GM19025 (cell line): ENCODE measurements around the gene TMEM108.
"Not testable (repeated sequence)": the region's sequence is repeated elsewhere in the genome, so short reads cannot be mapped to it uniquely, and the experiment has no call there.

Experiments used
- ATAC-seq: cut with Tn5 transposase; IDR thresholded peaks from one replicate; pipeline ENCODE4 v1.9.1; 2021; ENCODE audit warnings: mild to moderate bottlenecking, low read depth, moderate library complexity; ENCODE audit not compliant: unreplicated experiment

The TMEM108 gene

DNA sequence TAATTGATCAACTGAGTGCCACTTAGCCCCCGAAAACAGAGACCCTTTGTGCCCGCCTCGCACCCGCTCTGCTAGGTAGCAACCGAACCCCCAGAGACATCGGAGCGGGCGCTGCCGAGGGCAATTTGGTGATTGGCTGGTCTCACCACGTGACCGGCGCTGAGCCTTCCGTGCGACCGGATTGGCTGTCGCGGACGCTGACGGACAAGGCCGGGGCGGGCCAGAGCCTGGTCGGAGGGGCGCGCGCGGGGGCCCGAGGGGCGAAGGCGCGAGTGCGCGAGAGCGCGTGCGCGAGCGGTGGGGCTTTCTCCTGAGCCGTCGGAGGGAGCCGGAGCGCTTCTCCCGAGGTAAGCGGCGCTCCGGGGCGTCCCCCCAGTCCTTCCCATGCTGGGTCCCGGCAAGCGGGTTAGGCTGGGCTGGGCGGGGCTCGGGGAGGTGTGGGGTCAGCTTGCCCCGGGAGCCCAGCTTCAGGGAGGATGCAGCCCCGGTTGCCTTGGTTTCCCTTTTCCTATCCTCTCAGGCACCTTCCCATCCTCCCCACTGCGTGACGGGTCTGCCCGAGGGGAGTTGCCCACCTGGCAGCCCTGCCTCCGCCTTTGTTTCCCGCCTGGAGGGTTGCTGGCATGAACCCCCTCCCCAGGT, at the start of gene TMEM108:
Gene TMEM108 (plus strand): TSS at position 303 of the 642 bp plus-strand sequence.
- no peak for ATAC-seq

DNA sequence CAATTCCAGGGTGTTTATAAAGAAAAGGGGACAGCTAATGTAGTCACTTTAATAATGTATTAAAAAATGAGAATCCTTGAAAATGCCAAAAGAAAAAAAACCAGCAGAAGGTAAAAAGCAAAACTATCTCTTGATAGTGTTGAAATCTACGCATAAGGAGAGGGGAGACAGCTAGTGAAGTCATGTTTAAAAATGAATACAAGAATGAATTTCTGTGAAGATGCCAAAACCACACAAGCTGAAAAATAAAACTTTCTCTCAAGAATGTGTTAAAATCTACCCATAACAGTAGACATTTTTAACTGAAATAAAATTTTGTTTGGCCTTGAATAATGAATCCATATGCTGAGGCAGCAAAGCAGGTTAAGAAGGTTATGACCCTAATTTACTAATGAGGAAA, 42.2 kb upstream of the TMEM108 start:
- ATAC-seq: no peak

DNA sequence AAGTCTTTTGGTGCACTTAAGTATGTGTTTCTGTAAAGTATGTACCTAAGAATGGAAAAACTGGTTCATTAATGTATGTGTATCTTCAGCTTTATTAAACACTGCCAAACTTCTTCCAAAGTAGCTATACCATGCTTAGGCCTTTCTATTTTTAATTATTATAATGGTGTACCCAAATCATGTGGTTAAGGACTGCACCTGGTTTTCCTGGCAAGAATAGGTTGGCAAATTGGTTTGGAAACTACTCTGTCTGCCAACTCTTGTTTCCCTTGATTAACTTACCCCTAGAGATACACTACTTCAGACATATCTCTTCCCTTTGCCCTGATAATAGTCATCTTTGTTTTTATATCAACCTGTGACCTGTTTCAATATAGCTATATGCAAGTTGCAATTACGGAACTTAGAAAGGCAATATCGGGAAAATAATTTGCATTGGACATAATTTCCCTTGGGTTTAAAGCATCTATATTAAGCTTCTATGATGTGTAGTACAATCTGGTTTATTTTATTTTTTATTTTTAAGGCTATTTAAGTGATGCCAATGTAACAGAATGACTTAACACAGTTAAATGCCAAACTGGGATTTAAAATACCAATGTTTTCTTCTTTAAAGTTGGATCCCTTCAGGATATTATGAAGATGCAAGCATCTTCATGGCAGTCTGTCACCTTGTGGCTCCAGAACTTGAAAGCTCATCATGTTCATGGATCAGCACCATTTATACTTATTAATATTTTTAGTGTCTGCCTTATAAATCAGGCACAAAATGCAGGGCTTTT, 40.6 kb upstream of the TMEM108 start:
- no peak for ATAC-seq

DNA sequence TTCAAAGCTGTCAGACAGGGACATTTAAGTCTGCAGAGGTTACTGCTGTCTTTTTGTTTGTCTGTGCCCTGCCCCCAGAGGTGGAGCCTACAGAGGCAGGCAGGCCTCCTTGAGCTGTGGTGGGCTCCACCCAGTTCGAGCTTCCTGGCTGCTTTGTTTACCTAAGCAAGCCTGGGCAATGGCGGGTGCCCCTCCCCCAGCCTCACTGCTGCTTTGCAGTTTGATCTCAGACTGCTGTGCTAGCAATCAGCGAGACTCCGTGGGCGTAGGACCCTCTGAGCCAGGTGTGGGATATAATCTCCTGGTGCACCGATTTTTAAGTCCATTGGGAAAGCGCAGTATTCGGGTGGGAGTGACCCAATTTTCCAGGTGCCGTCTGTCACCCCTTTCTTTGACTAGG, 33.2 kb upstream of the TMEM108 start:
- not testable (repeated sequence) for ATAC-seq

DNA sequence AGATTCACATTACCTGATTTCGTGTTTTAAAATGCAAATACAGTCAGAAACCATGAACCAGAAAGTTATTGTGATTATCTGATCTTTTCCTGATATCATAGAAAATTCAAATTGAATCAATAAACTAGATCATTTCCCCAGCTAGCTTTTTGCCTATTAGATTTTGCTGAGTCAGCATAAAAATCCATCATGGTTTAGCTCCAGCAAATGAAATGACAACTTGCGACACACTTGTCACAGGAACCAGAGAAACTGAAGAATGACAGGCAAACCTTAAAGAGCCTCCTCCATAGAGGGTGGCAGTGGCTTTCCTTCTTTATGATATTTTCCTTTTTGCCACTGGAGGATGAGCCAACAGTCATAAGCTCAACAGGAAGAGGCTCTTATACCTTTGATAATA, 30.6 kb upstream of the TMEM108 start:
- ATAC-seq: no peak

DNA sequence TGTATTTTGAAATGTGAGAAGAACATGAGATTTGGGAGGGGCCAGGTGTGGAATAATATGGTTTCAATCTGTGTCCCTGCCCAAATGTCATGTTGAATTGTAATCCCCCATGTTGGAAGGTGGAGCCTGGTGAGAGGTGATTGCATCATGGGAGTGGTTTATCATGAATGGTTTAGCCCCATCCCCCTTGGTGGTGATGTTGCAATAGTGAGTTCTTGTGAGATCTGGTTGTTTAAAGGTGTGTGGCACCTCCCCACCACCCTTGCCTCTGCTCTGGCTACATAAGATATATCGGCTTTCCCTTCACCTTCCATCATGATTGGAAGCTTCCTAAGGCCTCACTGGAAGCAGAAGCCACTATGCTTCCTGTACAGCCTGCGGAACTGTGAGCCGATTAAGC, 23.9 kb upstream of the TMEM108 start:
- no peak for ATAC-seq

DNA sequence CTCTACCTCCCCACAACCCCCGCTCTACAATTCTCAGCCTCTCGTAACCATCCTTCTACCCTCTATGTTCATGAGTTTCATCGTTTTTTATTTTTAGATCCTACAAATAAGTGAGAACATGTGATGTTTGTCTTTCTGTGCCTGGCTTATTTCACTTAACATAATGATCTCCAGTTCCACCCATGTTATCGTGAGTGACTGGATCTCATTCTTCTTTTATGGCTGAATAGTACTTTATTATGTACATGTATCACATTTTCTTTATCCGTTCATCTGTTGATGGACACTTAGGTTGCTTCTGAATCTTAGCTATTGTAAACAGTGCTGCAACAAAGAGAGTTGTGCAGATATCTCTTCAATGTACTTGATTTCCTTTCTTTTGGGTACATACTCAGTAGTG, 22.6 kb upstream of the TMEM108 start:
- not testable (repeated sequence) for ATAC-seq

DNA sequence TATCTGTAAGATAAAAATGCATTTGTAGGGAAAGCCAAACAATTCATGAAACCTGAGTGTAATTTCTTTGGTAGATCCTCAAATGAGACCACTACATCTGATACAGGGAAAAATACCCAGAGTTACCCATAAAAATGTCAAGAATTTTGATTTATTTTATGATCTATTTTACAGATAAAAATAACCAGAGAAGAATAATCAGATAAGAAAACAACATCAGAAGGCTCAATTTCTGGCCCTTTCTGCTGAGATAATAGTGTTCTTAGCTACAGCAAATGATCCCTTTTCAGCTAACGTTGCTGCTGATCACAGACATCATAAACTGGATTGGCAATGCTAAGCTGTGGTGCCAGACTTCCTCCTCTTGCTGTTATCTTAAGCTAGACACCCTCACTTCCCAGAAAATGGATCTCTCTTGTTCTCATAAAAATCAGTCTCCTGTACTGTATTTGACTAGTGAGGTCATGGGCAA, 21.3 kb upstream of the TMEM108 start:
- no peak for ATAC-seq

DNA sequence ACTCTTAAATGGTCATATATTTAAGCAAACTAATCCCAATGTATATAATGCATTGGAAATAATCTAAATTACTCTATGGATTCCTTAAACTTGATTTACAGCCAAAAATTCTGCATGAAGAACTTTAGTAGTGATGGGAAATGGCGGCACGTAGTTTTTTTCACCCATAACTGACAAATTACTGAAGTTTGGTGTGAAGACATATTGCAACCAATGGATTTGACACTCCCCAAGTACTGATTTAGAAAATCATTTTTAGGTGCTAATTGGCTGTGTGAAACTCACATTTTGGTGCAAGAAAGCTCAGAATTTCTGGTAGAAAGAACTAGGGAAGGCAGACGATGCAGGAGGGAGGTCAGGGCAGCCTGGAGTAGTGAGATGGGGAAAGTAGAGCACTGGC, 19.3 kb upstream of the TMEM108 start:
- ATAC-seq: no peak

DNA sequence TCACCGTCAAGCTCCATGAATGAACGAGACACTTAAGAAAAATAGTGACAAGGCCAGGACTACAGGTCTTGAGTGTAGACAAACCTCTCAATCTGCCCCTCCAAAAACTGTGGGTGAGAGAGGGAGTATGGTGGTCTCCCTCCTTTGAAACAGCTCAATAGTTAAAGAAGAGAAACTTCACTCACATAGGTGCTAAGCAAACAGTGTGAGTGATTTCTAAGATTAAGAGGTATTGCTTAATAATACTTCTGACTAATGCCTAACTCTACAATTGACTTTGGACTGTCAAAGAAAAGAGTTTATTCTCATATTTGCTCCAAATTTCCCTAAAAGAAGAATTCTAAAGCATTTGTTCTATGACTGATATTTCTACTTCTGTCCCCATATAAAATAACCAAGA, 17.0 kb upstream of the TMEM108 start:
- no peak for ATAC-seq

DNA sequence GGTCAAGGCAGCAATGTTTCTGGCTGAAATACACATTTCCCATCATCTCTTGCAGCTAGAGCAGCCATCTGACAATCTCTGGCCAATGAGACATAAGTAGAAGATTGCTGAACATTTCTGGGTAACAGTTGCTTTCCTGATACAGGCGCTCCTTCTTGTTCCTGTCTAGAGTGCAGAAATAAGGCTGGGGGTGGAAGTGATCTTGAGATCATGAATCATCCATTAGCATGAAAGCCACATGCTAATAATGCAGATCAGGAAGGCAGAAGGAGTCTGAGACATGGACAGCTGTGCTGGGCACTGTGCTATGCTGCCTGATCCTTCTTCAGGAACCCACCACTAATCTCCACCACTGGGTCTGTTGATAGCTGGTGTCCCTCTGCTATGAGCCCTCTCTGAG, 14.8 kb upstream of the TMEM108 start:
- ATAC-seq: no peak

DNA sequence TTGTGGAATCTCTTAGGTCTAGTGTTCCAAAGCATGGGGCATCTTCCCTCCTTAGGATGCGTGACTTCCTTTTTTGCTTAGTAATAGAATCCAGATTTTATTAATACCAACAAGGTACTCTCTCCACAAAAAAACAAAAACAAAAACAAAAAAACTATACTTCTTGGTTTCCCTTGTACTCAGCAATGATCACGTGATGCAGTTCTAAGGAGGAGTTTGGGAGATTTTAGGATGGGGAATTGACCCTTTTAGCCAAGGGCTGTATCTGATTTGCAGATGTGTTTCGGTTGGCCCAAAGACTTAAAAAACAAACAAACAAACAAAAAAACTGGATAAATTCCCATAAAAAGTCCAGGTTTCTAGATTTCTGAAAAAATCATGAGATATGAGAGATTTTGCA, 12.6 kb upstream of the TMEM108 start:
- ATAC-seq: no peak

DNA sequence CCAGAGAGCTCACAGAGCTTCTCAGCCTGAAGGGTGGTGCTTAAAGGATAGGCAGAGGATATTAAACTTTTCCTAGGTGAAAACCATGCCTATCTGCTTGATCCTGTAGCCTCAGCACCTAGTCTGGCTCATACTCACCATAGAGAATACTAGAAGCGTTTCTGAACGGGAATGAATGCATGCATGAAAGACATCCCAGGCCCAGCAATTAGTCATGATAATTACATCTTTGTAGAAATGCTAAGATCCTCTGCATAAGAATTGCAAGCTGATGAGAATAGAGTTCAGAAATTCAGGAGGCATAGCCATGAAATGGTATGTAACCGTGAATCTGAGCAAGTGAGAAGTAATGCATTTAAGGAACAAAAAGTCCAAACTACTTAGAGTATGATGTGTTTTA, 5.9 kb upstream of the TMEM108 start:
- ATAC-seq: no peak

DNA sequence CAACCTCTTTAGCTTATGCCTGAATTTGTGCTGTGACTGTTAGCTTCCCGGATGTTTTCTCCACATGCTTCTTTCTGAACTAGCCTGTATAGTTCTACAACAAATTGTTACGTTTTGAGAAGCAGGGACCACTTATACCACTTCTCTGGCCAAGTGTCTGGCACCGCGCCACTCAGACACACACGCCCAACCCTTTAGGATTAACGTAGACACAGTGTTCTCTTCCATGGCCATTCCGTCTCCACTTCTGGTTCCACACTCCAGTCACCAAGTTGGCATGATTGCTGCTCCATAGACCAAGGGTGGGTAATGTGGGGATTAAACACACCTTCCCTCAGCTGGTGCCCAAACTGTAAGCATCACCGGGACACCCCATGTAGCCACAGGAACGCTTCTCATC, 755 bp upstream of the TMEM108 start:
- no peak for ATAC-seq

DNA sequence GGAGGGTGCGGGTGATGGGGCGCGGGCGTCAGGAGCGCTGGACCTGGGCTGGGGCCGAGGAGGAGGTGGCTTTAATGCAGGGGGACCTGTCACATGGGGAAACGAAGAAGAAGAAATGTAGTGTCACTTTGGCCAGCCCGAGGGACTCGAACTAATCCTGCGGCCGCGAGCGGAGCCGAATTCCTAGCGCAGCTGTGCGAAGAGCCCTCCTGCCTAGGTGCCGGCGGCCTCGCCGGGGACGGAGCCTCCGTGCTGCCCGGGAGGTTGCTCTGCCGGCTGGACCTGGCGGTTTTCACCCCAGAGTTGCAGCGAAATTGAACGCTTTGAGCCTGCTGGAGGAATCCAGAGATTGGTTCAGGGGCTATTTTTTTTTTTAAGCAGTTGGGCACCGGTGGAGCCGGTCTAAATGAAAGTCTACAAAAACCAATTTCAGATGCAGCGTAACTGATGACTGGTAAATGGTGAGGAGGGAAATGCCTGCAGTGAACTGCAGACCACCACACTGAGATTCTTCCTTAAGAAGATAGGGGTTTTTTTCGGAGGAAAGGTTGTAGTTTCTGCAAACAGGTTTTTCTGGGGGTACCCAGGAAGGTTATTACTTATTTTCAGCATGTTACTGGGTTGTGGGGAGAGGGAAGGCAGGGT, 662 bp downstream of the TMEM108 start:
- no peak for ATAC-seq

DNA sequence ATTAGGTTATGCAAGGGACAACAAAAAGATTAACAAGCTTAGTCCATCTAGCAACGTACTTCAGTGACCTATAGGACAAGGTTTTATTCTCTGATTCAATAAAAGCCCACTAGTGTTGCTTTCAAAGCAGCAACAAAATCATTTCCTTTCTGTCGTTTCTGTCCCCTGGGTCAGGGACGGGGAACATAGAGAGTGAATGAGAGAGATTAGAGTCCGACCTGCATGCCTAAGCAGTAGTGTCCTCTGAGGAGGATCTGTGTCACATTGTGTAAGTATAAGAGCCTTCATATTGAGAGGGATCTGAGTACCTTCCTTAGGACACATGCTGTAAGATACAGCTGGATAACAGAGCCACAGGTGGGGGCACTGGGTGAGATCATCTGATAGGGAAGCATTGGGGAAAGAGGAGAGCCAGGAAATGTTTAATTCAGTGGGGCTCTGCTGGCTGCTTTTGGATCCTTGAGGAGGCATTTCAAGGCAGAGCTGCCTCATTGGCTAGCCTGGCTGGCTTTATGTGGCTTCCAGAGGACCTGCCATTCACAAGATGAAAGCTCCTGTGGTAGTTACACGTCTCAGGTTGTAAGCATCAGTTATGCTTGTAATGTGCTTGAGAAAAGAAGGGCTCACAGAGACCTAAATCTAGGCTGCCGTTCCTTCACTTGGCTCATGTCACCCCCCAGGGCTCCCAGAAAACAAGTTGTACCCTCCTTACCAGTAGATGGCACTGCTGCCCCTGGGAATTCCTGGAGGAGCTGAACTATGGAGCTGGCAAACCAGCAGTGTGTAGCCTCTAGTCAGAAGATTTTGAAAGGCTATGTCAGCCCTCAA, 2.7 kb downstream of the TMEM108 start:
- no peak for ATAC-seq

DNA sequence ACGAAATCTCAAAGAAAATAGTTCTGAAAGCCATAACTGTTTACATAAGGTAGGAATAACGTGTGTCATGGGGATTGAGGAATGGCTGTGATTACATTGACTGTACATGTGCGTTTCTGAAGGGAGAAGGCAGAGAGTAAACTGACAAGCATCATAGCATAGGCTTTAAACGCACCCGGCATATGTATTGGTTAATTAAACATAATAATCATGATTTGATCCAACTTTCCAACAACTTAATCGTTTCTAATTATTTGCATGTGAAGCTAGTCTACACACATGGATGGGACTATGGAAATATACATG, 3.3 kb downstream of the TMEM108 start:
- ATAC-seq: no peak

DNA sequence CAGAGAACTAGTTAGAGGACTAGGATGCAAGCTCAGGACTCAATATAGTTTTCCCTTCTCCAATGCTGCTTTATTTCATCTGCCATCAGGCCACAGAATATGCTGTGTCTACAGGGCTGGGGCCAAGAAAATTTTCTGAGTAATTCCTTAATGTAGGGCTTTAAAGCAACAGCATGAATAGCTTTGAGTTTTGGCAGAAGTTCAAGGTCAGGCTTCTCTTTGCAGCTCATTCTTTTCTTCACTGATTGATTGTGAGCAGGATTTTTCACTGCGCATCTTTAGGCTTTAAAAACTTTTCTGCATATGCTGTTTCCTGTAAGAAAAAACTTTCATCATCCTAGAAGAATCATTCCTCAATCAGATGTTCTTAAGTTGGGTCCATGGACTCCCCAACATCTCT, 4.6 kb downstream of the TMEM108 start:
- no peak for ATAC-seq

DNA sequence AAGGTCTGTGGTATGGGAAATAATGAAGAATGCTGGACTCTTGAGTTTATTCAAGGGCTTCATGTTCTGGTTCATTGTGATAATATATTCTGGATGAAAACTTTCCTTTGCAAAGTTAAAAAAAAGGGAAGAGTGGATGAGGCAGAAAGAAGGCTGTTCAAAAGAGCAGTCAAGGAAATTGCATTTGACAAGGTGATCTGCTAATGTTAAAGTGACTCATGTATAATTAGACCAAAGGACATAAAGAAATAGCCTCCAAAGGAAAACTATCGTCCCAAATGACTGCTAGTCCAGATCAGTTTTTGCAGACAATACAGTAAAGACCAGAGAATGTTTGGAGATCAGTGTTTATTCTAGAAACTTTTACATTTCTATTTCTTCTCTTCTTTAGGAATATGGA, 9.8 kb downstream of the TMEM108 start:
- ATAC-seq: no peak

DNA sequence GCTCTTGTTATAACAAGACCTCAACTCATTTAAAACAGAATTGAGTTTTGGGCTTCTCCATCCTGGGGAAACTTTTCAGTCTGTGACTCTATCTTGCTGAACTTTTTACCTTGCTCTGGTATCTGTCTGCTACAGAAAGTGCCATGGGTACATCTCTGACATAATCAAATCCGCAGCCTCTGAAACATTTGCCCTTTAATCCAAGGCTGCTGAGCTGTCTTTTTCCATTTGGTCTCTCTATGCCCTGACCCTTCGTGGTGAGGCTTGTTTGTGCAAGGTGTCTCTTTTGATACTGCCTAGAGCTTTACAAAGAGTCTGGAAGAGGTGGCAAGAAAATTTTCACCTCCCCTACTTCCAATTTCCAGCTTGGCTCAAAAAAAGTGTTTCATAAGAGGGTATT, 11.3 kb downstream of the TMEM108 start:
- ATAC-seq: no peak

DNA sequence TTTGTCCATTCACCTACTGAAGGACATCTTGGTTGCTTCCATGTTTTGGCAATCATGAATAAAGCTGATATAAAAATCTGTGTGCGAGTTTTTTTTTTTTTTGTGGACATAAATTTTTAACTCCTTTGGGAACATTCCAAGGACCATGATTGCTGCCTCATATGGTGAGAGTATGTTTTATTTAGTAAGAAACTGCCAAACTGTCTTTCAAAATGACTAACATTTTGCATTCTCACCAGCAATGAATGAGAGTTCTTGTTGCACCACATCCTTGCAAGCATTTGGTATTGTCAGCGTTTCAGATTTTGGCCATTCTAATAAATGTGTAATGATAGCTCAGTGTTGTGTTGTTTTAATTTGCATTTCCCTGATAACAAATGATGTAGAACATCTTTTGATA, 12.7 kb downstream of the TMEM108 start:
- no peak for ATAC-seq
